Fibroblast of lung (primary cell): ENCODE measurements around the gene JAKMIP1. TPM values are rescaled to one million over a fixed set of nuclear protein-coding genes. Genes with fewer than 3 reads are reported as not detected.

ENCODE experiments used
- DNase-seq, 2 donors: peaks; one replicate each; pipeline versions ENCODE4 v3.0.0 to v3.0.0-alpha.2; 2010; ENCODE audit warnings: low read depth in 2 of 2
- H2AFZ ChIP-seq: 2 replicates; pipeline ENCODE4 v1.5.1; 2012; ENCODE audit warnings: low read length, control low read depth, inconsistent platforms
- H3K27ac ChIP-seq: 2 replicates; pipeline ENCODE4 v1.5.1; 2011; ENCODE audit warnings: low read length, control low read depth; ENCODE audit not compliant: insufficient read depth
- H3K27me3 ChIP-seq: 2 replicates; pipeline ENCODE4 v1.5.1; 2011; ENCODE audit warnings: mild to moderate bottlenecking, low read length; ENCODE audit not compliant: control insufficient read depth, insufficient read depth
- H3K36me3 ChIP-seq: 2 replicates; pipeline ENCODE4 v1.5.1; 2011; ENCODE audit warnings: low read length; ENCODE audit not compliant: control insufficient read depth, insufficient read depth
- H3K4me1 ChIP-seq: 2 replicates; pipeline ENCODE4 v1.5.1; 2011; ENCODE audit warnings: low read length; ENCODE audit not compliant: control insufficient read depth, insufficient read depth; ENCODE audit errors: extremely low read depth
- H3K4me2 ChIP-seq: 2 replicates; pipeline ENCODE4 v1.5.1; 2011; ENCODE audit warnings: low read length, control low read depth; ENCODE audit not compliant: insufficient read depth; ENCODE audit errors: extremely low read depth
- H3K4me3 ChIP-seq, 4 experiments: fragments of 200-600 bp in 1 of 4; sonication (generic) in 1 of 4; replicated peaks in 1 of 4; 2 replicates each; pipeline ENCODE4 v1.5.1; 2011 to 2016; ENCODE audit warnings: low read length in 4 of 4, low read depth in 3 of 4, mild to moderate bottlenecking in 3 of 4, control low read depth in 2 of 4, inconsistent platforms in 1 of 4, mixed read lengths in 1 of 4; ENCODE audit not compliant: insufficient read depth in 1 of 4; ENCODE audit errors: control extremely low read depth in 1 of 4
- H3K79me2 ChIP-seq: 2 replicates; pipeline ENCODE4 v1.5.1; 2012; ENCODE audit warnings: mild to moderate bottlenecking, low read length, inconsistent platforms; ENCODE audit not compliant: control insufficient read depth, insufficient read depth
- H3K9ac ChIP-seq: 2 replicates; pipeline ENCODE4 v1.5.1; 2011; ENCODE audit warnings: mild to moderate bottlenecking, low read length, control low read depth; ENCODE audit not compliant: insufficient read depth
- H3K9me3 ChIP-seq: 2 replicates; pipeline ENCODE4 v1.5.1; 2012; ENCODE audit warnings: low read depth, low read length; ENCODE audit not compliant: control insufficient read depth, insufficient read depth
- H4K20me1 ChIP-seq: 2 replicates; pipeline ENCODE4 v1.5.1; 2011; ENCODE audit warnings: low read length; ENCODE audit not compliant: control insufficient read depth, insufficient read depth; ENCODE audit errors: extremely low read depth
- CTCF ChIP-seq, 2 donors: IDR thresholded peaks in 1 of 2; conservative IDR thresholded peaks in 1 of 2; 1 replicate in 1 of 2; 2 replicates in 1 of 2; pipeline ENCODE4 v1.5.1; 2011 to 2012; ENCODE audit warnings: low read length in 2 of 2, control low read depth in 1 of 2, inconsistent platforms in 1 of 2, low read depth in 1 of 2, mild to moderate bottlenecking in 1 of 2
- EZH2 ChIP-seq: IDR thresholded peaks from 2 replicates; pipeline ENCODE4 v1.5.1; 2012; ENCODE audit warnings: low read length, control low read depth, mild to moderate bottlenecking; ENCODE audit errors: missing control alignments
- polyA plus RNA-seq, 2 donors: library from polyadenylated mRNA; depleted of rRNA in 1 of 2; stranded (reverse) in 1 of 2; unstranded in 1 of 2; fragments of >200 nt; gene quantifications; 2 replicates each; pipeline ENCODE4 v1.2.1, GENCODE V29; 2011 to 2012; ENCODE audit warnings: missing spikeins in 1 of 2
- total RNA-seq: library from RNA; depleted of rRNA; stranded (reverse); fragments of >200 nt; gene quantifications from 2 replicates; pipeline ENCODE4 v1.2.1, GENCODE V29; 2014

The JAKMIP1 gene
- total and polyA plus RNA-seq, 2 donors (not counting 1 experiment from before 2014, with no cell fraction given), result not detected

- Histone ChIP-seq H3K4me3 (no peak overlapping the region), H3K9ac (no peak overlapping the region), H2AFZ (no peak overlapping the region), H3K9me3 (no peaks in the 10 kb centered on the region), H3K27me3 (no peaks in the 10 kb centered on the region), H3K27ac (no peak overlapping the region), H3K36me3 (no peaks in the 10 kb centered on the region), H4K20me1 (no peaks in the 10 kb centered on the region), H3K4me2 (no peak overlapping the region), H3K4me1 (no peaks in the 10 kb centered on the region), H3K79me2 (no peaks in the 10 kb centered on the region)
- DNase-seq, result no peak
- no peak for TF ChIP-seq CTCF (conservative IDR thresholded peaks at IDR 0.05 in 1 of 2, IDR thresholded peaks at IDR 0.05 in 1 of 2; ENCODE audit: low read depth in 1 of 2, low read length in 2 of 2)
- no peak for TF ChIP-seq EZH2
Measured at GRCh38 chr4:6068986-6069385, 131.4 kb downstream of the JAKMIP1 start.

GRCh38 chr4:6065934-6066590 lies 134.3 kb downstream of the JAKMIP1 start:
- H3K79me2 ChIP-seq, result no peaks in the 10 kb centered on the region
- DNase-seq, result no peak
- H3K4me1 ChIP-seq, result no peaks in the 10 kb centered on the region
- H3K9ac ChIP-seq, result no peak overlapping the region
- no peak overlapping the region for H2AFZ ChIP-seq
- H4K20me1 ChIP-seq, result no peaks in the 10 kb centered on the region
- no peaks in the 10 kb centered on the region for H3K9me3 ChIP-seq
- no peak overlapping the region for H3K27ac ChIP-seq
- TF ChIP-seq EZH2, result no peak
- TF ChIP-seq CTCF (conservative IDR thresholded peaks at IDR 0.05 in 1 of 2, IDR thresholded peaks at IDR 0.05 in 1 of 2; ENCODE audit: low read depth in 1 of 2, low read length in 2 of 2), result no peak
- no peak overlapping the region for H3K4me3 ChIP-seq
- no peak overlapping the region for H3K4me2 ChIP-seq
- no peaks in the 10 kb centered on the region for H3K36me3 ChIP-seq
- H3K27me3 ChIP-seq, result no peaks in the 10 kb centered on the region

- no peaks in the 10 kb centered on the region for H3K4me1 ChIP-seq
- H3K27ac ChIP-seq, result no peak overlapping the region
- no peak overlapping the region for H2AFZ ChIP-seq
- H3K4me3 ChIP-seq, result no peak overlapping the region
- TF ChIP-seq EZH2 (no peak), CTCF (conservative IDR thresholded peaks at IDR 0.05 in 1 of 2, IDR thresholded peaks at IDR 0.05 in 1 of 2; ENCODE audit: low read depth in 1 of 2, low read length in 2 of 2) (no peak)
- no peaks in the 10 kb centered on the region for H3K27me3 ChIP-seq
- H3K9ac ChIP-seq, result no peak overlapping the region
- no peaks in the 10 kb centered on the region for H3K79me2 ChIP-seq
- H3K9me3 ChIP-seq, result no peaks in the 10 kb centered on the region
- DNase-seq, result no peak
- H3K4me2 ChIP-seq, result no peak overlapping the region
- H3K36me3 ChIP-seq, result no peaks in the 10 kb centered on the region
- H4K20me1 ChIP-seq, result no peaks in the 10 kb centered on the region
Measured at GRCh38 chr4:6065166-6065565, 135.2 kb downstream of the JAKMIP1 start.
